Bone marrow (tissue), 2 donors: ENCODE data around the gene CWC22.
"Not testable (repeated sequence)": the region's sequence is repeated elsewhere in the genome, so short reads cannot be mapped to it uniquely, and the experiment has no call there.

Experiments used
- DNase-seq, 2 donors: peaks; one replicate each; lab custom pipeline; 2025; lab: John Stamatoyannopoulos, UW

CWC22 gene

DNA sequence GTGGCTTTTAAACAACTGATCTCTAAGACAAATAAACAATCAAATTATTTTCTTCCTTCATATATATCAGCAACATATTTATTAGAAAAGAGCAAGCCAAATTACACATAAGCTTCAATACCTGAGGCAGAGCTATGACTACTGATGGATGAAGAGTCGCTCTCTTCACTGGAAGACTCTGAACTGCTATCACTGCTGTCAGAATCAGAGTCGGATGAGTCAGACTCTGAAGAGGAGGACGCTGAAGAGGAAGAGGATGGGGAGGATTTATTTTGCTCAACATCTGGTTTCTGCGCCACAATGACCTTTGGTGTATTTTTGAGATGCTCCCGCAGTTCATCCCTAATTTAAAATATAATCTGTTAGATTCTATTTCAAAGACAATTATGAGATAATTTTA lies 56.7 kb downstream of the CWC22 start:
- no peak for DNase-seq

DNA sequence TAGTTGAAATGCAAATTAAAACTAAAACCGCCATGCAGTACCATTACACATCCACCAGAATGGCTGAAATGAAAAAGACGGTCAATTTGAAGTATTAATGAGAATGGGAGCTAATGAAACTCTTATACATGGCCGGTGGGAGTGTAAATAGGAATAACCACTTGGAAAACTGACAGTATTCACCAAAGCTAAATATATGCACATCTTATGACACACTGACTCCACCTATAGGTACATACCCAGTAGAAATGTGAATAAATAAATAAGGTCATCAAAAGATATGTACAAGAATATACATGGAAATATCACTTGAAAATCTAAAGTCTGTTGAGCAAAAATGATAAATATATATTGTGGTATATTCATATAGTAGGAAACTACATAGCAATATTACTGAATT lies 57.7 kb downstream of the CWC22 start:
- no peak for DNase-seq

DNA sequence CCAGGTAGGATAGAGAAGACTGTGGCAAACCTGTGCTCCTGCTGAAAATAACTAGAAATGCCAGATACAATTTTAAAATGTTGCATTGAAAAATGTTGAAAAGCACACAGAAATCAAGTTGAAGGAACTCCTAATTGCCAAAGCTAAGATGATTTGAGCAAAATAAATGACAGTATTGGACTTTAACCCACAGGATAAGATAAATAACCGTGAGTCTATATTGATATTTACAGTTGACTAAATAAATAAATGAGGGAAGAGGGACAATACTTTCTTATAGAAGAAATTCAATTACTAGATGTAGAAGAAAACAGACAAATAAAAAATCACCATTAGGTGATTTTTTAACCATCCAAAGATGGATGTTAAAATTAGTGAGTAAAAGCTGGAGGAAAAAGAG lies 59.0 kb downstream of the CWC22 start:
- DNase-seq: no peak

DNA sequence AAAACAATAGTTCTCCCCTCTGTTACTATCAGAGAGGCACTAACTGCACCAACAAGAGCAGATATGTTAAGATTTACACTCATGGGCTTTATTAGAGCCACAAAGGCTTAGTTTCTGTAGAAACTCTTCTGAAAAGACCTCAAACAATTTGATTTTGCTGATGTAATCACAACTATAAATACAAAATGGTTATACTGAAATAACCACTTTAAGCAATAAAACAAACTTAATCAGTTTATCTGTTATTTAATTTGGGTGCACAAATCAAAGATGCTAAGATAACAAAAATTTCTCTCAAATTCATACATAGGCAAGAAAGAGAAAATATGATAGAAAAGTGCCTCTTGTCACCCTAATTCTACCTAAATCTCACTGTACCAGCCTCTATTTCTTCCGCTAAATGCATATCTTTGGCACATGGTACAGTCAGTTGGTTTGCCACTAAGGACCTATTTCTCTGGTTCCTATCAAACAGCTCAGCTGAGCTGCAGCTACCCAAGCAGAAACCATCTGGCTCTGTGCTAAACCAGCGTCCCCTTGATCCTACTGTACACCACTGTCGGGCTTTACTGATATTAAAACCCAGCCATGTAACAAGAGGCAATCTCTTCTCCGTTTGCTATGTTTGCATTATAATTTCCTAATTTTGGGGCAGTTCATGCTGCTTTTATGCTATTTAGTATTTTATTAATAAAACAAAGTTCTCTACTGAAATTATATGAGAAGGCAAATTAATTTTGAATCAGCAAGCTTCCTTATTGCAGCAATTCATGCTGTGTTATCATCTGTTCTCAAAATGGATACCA lies 60.1 kb downstream of the CWC22 start:
- DNase-seq: no peak

DNA sequence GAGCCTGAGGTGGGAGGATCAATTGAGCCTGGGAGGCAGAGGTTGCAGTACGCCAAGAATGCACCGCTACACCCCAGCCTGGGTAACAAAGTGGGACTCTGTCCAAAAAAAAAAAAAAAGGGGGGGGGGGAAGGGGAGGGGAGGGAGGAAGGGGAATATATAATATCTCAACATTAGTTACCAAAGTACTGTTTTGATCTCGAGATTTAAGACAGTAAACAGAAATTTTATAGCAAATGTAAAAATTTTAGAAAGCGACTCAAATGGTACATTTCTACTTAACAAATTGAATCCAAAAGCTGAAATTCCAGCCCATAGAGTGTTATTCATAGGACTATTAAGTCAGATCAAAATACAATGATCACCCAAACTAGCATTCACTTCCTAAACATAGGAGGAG lies 60.8 kb downstream of the CWC22 start:
- no peak for DNase-seq

DNA sequence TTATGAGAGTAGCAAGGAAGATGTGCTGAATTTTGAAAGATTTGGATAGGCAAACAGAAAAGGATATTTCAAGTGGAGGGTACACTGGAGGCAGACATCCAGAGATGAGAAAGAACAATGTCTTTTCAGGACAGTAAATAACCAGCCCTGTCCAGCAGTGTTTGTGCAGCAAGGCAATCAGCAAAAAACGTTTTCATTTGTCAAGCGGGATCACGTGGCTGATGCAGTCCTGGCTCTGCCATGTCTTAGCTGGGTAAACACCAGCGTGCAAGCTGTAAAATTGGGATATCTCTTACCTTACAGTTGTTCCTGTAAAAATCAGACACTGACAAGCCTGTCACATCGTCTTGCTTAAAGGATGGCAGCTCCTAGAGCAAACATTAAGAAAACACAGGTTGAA lies 67.8 kb downstream of the CWC22 start:
- DNase-seq: no peak

DNA sequence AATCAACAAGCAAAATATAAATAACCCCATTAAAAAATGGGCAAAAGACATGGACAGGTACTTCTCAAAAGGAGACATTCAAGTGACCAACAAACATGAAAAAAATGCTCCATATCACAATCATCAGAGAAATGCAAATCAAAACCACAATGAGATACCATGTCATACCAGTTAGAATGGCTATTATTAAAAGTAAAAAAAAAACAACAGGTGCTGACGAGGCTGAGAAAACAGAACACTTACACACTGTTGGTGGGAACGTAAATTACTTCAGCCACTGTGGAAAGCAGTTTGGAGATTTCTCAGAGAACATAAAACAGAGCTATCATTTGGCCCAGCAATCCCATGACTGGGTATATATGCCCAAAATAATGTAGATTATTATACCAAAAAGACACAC lies 69.1 kb downstream of the CWC22 start:
- DNase-seq: no peak

DNA sequence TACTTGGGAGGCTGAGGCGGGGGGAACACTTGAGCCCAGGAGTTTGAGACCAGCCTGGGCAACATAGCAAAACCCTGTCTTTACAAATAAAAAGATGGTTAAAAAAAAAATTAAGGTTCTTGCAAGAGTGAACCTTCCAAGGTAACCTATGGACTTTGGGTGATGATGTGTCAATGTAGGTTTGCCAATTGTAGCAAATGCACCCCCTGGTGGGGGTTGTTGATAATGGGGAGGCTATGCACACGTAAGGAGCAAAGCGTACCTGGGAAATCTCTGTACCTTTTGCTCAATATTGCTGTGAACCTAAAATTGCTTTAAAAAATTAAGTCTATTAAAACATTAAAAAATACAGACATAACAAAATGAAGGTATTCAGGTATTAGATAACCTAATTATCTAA lies 70.4 kb downstream of the CWC22 start:
- no peak for DNase-seq

DNA sequence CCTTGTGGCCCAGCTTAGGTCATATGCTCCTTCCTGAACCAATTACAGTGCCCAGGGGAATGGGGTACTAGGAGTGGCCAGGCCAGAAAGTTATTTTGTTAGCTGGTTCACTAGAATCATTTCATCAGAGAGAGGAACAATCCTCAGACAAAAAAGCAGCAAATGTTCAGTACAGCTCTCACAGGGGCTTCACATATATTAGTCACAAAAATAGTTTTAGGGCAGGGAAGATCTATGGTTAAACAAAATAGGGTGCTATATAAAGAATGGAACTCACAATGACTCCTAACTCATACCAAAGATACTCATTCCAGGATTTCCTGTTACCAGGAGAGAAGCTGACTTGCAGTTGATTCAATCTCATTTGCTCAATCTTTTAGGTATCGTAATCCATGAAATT lies 71.0 kb downstream of the CWC22 start:
- DNase-seq: no peak

DNA sequence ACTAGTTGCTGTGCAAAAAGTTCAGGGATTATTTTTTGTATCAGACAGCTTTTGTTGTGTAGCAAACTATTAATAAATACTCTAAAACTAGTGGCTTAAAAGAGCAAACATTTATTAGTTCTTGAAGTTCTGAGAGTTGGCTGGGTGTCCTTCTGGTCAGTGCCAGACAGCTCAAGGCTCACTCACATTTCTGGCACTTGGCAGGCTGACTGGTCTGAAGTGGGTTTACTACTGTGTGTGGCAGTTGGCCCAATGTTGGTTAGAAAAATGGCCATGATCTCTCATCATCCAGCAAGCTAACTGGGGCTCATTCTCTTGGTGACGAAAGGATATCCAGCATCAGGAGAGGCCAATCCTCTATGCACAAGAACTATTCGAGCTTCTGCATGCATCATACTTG lies 74.3 kb downstream of the CWC22 start:
- DNase-seq: no peak

DNA sequence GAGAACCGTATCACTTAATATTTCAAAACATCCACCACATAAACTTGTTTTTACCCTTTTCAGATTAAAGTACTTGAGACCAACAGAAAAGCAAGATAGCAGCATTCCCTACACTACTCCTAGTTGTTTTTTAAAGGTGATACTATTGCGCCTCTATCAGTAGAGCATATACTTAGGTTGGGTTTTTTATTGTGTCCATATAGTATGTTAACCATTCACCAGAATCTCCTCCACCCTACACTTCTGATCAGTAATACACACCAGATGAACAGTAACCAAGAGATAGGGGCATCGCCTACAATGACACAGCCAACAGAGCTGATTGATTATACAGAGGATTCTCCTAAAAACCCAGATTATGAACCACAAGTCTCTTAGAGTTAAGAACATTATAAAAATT lies 75.6 kb downstream of the CWC22 start:
- DNase-seq: no peak

DNA sequence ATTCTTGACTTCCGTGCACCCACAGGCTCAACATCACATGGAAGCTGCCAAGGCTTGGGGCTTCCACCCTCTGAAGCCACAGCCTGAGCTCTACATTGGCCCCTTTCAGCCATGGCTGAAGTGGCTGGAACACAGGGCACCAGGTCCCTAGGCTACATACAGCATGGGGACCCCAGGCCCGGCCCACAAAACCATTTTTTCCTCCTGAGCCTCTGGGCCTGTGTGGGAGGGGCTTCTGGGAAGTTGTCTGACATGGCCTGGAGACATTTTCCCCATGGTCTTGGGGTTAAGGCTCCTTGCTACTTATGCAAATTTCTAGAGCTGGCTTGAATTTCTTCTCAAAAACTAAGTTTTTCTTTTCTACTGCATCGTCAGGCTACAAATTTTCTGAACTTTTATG lies 77.1 kb downstream of the CWC22 start:
- DNase-seq: not testable (repeated sequence)

DNA sequence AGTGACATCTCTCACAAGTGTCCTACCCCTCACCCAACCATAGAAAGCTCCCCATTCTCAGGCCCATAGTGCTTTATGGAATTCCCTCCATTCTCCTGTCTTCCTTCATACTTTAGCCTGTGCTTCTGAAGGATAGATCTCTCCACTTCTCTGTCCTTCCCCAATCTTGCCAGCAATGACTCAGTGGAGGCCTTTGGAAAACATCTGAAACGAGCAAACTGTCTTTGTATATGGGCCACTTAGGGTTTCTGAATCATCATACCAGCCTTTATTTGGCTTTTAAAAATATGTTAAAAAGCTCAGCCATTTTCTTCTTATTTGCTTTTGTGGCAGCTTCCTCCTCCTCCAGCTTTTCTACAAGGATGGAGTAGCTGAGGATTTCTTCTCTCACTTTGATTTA lies 80.1 kb downstream of the CWC22 start:
- no peak for DNase-seq

DNA sequence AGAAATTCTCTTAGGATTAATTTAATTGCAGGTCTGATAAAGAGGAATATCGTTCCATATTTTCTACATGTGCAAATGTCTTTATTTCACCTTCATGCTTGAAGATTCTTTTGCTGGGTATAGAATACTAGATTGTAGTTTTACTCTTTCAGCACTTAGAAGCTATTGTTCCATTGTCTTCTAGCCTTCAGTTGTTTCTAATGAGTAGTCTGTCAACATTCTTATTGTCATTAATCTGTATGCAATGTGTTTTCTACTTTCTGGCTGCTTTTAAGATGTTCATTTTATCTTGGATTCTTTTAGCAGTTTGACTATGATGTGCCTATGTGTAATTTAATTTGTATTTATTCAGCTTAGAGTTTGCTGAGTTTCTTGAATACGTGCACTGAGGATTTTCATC lies 81.4 kb downstream of the CWC22 start:
- no peak for DNase-seq

DNA sequence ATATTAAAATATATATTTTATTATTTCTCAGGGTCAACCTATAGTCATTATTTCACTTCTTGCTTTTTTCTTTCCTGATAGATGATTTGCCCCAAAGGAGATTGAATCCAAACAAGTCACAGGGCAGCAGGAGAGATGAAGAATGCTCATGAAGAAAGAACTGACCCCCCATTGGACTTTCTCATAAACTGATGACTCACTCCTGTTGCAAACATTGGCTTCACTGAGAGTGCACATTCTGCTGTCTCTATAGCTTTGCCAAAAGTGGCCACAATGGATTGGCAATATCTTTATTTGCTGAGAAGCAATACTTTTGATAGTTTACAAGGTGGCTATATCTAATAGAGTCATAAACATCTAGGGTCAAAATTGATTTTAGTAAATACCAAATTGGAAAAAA lies 89.8 kb downstream of the CWC22 start:
- DNase-seq: no peak

DNA sequence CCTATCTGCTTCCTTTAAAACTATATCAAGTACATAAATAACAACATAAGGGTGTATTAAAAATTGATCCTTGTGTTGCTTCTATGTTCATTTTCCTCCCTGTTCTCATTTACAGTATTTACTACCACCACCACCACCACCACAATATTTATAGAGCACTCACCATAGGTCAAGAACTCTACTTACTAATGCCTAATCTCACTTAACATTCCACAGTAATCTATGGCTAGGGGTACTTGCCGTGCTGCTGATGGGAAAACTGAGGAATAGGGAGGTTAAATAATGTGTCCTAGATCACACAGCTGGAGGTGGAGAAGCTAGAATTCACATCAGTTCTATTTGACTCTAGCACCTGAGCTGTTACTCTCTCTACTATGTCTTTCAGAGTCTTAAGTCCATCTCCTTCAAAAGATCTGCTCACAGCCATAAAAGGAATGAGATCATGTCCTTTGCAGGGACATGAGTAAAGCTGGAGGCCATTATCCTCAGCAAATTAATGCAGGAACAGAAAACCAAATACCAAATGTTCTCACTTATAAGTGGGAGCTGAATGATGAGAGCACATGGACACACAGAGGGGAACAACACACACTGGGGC lies 91.6 kb downstream of the CWC22 start:
- DNase-seq: no peak

DNA sequence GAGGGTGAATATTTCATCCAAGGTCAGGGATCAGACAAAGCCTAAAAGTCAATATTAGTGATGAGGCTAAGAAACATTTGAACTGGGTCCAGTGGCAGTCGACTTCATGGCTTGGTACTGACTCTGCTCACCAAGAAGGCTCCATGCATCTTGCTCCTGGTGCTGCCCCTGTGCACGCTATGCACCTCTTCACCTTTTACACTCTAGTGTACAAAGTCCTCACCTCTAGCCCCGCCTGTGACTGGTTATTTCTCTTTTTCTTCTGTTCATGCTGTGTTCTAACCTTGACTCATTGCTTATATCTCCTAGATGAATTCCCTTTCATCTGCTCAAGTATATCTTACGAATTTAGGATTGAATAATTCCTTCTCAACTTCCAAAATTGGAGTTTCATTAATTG lies 93.3 kb downstream of the CWC22 start:
- DNase-seq: no peak

DNA sequence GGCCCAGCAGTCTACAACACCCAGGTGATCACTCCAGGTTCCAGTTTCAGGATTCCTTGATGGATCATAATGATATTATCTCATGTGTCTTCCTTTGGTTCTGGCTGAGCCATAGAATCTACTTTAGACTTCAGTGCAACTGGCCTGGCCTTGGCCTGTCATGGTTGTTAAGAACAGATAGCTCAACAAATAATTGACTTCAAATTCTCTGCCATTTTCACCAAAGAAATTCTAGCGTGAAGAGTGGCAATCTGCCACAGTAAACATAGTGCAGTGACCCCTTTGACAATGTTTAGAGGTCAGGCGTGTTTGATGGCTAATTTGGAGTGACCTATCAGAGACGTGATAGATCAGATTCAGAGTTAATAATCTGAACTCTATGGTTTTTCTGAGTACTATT lies 95.5 kb downstream of the CWC22 start:
- DNase-seq: no peak

DNA sequence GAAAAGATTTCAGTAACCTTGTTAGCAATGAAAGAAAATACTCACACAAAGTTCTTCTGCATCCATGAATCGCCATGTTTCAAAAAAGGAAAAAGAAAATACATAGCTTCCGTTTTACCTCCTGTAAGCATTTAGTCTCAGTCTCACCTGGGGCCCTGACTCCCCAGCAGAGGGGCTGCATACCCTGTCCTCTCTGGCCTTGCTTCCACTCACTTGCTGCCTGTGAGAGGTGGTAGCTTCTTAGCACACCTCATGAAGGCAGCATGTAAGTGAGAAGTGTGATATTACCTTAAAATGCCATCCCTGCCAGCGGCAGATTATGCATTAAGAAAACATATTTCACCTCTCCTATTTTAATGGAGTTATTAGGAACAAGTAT lies 96.4 kb downstream of the CWC22 start:
- no peak for DNase-seq

DNA sequence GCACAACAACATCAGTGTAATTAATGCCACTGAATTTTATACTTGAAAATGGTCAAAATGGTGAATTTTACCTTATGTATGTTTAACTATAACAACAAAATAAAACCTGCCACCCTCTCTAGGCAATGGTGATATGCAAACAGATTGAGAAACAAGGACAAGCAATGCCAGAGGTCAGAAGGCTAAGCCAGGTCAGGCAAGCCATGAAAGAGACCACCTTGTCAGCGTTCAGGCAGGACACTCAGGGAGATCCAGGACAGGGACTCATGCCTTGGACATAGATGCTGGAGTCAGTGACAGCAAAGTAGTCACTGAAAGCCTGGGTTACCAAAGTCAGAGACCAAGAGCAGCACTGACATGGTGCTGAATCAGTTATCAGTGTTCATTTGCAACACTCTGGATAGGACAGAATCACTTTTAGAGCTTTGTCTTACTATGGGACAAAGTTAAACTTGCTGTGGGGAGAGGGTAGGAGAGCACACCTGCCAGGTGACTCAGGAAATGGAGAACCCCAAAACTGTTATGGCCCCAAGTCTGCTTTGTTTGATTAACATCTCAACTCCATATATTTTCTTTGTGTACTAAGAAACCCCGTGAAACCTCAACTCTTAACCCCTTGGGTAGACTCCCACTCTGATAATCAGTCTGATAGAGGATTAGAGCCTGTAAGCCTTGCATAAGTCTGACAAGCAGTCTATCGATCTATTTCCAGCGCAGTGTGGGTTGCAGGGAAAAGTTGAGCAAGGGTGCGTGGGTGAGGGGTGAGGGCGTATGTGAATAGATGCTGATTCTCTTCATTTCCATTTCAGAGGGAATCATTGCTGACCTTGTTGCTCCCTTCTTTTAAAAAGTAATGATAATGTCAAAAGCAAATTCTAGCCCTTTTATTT lies 97.0 kb downstream of the CWC22 start:
- no peak for DNase-seq

DNA sequence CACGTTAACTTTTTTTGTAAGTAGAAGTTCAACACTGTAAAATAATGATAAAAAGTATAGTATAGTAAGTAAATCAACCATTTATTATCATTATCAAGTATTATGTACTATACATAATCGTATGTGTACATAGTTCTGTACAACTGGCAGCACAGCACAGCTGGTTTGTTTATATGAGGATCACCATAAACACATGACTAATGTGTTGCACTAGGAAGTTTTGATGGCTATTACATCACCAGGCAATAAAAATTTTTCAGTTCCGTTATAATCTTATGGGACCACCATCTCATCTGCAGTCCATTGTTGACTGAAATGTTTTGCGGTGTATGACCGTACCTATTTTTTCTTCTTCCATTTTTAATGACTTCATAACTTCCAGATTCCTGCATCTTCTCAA lies 106.4 kb downstream of the CWC22 start:
- DNase-seq: no peak

DNA sequence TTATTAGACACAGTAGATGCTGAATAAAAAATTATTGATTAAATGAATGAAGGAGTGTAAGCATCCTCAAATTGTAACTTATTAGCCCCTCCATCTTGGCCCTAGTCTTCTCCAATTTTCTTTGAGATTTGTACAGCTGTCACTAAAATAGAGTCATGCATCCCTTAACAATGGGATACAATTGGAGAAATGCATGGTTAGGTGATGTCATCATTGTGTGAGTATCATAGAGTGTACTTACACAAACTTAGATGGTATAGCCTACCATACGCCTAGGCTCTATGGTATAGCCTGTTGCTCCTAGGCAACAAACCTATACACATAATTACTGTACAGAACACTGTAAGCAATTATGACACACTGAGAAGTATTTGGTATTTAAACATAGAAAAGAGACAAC lies 107.4 kb downstream of the CWC22 start:
- DNase-seq: no peak

DNA sequence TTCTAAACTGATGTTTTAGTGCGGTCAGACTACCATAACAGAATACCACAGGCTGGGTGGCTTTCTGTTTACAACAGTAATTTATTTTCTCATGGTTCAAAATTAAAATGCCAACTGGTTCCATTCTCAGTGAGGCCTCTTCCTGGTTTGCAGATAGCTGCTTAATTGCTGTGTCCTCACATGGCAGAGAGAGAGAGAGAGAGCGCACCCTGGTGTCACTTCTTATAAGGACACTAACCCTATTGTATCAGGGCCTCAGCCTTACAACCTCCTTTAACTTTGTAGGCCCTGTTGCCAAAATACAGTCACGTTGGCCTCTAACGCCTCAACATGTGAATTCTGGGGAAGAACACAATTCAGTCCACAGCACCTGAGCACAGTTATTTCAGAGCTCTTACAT lies 108.2 kb downstream of the CWC22 start:
- DNase-seq: no peak
